ENCODE measurements around the gene ID2. TPM values are rescaled to one million over a fixed set of nuclear protein-coding genes. Genes with fewer than 3 reads are reported as not detected.

The ID2 gene, protein sequence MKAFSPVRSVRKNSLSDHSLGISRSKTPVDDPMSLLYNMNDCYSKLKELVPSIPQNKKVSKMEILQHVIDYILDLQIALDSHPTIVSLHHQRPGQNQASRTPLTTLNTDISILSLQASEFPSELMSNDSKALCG
- polyA plus RNA-seq (61.5 and 71.6 TPM in 2 replicates), polyA minus RNA-seq (28.5 and 31.6 TPM in 2 replicates)

DNA sequence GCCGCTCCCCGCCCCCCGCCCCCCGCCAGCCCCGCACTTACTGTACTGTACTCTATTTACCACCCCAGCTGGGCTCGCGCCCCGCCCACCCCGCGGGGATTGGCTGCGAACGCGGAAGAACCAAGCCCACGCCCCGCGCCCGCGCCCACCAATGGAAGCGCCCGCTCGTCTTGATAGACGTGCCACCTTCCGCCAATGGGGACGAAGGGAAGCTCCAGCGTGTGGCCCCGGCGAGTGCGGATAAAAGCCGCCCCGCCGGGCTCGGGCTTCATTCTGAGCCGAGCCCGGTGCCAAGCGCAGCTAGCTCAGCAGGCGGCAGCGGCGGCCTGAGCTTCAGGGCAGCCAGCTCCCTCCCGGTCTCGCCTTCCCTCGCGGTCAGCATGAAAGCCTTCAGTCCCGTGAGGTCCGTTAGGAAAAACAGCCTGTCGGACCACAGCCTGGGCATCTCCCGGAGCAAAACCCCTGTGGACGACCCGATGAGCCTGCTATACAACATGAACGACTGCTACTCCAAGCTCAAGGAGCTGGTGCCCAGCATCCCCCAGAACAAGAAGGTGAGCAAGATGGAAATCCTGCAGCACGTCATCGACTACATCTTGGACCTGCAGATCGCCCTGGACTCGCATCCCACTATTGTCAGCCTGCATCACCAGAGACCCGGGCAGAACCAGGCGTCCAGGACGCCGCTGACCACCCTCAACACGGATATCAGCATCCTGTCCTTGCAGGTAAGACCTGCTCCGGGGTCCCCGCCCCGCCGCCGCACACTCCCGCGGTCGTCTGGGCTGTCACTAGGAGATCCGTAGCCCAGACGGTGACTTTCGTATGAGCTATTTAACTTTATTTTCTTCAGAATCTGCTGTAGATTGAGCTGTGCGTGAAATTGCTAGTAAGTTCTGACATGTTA lies at the start of gene ID2:
Gene ID2 (plus strand): TSS at position 271 of the 907 bp plus-strand sequence. CDS start 110 bp downstream, at position 381.
- Histone ChIP-seq H2AFZ (ENCODE audit: low read depth, low read length) (peak within 1 kb of the TSS; percentile 13), H3K9ac (ENCODE audit: low read length) (peak within 1 kb of the TSS; percentile 74), H3K4me3 (ENCODE audit: low read length) (peak within 1 kb of the TSS; percentile 82), H3F3A (ENCODE audit: insufficient read depth, low read length, poor library complexity, severe bottlenecking) (no peaks in the 10 kb centered on the region), H3K79me2 (replicated peaks; ENCODE audit: insufficient read depth, low read length) (peaks cover 16% of the 10 kb centered on the region), H3K27ac (ENCODE audit: low read length) (peak within 1 kb of the TSS; percentile 69), H3K9me2 (ENCODE audit: insufficient read depth, low read length) (no peaks in the 10 kb centered on the region), H3K4me2 (ENCODE audit: low read length) (peak within 1 kb of the TSS; percentile 91), H3K36me3 (ENCODE audit: insufficient read depth, low read length) (no peaks in the 10 kb centered on the region), H3K27me3 (ENCODE audit: insufficient read depth, low read depth, low read length) (peaks cover 18% of the 10 kb centered on the region), H4K20me1 (ENCODE audit: insufficient read depth) (no peaks in the 10 kb centered on the region), H3K9me3 (ENCODE audit: low read length) (no peaks in the 10 kb centered on the region)
- TF ChIP-seq, protein P1, sequence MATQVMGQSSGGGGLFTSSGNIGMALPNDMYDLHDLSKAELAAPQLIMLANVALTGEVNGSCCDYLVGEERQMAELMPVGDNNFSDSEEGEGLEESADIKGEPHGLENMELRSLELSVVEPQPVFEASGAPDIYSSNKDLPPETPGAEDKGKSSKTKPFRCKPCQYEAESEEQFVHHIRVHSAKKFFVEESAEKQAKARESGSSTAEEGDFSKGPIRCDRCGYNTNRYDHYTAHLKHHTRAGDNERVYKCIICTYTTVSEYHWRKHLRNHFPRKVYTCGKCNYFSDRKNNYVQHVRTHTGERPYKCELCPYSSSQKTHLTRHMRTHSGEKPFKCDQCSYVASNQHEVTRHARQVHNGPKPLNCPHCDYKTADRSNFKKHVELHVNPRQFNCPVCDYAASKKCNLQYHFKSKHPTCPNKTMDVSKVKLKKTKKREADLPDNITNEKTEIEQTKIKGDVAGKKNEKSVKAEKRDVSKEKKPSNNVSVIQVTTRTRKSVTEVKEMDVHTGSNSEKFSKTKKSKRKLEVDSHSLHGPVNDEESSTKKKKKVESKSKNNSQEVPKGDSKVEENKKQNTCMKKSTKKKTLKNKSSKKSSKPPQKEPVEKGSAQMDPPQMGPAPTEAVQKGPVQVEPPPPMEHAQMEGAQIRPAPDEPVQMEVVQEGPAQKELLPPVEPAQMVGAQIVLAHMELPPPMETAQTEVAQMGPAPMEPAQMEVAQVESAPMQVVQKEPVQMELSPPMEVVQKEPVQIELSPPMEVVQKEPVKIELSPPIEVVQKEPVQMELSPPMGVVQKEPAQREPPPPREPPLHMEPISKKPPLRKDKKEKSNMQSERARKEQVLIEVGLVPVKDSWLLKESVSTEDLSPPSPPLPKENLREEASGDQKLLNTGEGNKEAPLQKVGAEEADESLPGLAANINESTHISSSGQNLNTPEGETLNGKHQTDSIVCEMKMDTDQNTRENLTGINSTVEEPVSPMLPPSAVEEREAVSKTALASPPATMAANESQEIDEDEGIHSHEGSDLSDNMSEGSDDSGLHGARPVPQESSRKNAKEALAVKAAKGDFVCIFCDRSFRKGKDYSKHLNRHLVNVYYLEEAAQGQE (IDR thresholded peaks at IDR 0.05; ENCODE audit: borderline replicate concordance): peak; percentile 97
- TF ChIP-seq TAF1 (IDR thresholded peaks at IDR 0.05; ENCODE audit: low read depth) (peak; percentile 99), RAD21 (conservative IDR thresholded peaks at IDR 0.05) (peak; percentile 62), EP300 (conservative IDR thresholded peaks at IDR 0.05; ENCODE audit: poor library complexity, severe bottlenecking) (peak; percentile 23), POLR2AphosphoS5 (IDR thresholded peaks at IDR 0.05) (peak; percentile 95), MXI1 (conservative IDR thresholded peaks at IDR 0.05; ENCODE audit: poor library complexity, severe bottlenecking) (peak; percentile 65), EZH2 (IDR thresholded peaks at IDR 0.05; ENCODE audit: borderline replicate concordance, insufficient read depth, low read length, poor library complexity, severe bottlenecking) (no peak), SMC3 (conservative IDR thresholded peaks at IDR 0.05; ENCODE audit: poor library complexity) (peak; percentile 71)
- TF ChIP-seq, protein P2, sequence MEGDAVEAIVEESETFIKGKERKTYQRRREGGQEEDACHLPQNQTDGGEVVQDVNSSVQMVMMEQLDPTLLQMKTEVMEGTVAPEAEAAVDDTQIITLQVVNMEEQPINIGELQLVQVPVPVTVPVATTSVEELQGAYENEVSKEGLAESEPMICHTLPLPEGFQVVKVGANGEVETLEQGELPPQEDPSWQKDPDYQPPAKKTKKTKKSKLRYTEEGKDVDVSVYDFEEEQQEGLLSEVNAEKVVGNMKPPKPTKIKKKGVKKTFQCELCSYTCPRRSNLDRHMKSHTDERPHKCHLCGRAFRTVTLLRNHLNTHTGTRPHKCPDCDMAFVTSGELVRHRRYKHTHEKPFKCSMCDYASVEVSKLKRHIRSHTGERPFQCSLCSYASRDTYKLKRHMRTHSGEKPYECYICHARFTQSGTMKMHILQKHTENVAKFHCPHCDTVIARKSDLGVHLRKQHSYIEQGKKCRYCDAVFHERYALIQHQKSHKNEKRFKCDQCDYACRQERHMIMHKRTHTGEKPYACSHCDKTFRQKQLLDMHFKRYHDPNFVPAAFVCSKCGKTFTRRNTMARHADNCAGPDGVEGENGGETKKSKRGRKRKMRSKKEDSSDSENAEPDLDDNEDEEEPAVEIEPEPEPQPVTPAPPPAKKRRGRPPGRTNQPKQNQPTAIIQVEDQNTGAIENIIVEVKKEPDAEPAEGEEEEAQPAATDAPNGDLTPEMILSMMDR (IDR thresholded peaks at IDR 0.05; ENCODE audit: poor library complexity, severe bottlenecking): peak; percentile 40

DNA sequence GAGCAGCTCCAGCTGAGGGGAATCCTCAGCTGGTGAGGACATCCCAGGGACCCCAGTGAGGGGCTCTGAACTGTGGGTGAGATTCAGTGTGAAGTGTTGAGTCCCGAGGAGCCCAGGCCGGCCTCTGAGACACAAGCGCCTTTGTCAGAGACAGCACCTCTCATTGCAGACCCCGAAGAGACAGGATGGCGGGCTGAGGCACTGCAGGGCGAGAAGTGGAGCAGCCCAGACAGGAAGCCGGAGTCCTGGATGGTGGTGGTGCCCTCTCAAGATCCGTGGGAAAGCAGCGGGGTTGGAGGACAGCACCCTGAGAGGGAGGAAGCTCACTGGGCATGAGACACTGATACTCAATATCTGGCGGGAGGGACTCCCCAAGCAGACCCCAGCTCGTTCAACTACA lies 49.1 kb upstream of the ID2 start:
- H3K9me2 ChIP-seq (ENCODE audit: insufficient read depth, low read length): no peaks in the 10 kb centered on the region
- H3K79me2 ChIP-seq (replicated peaks; ENCODE audit: insufficient read depth, low read length): no peaks in the 10 kb centered on the region
- H3K27me3 ChIP-seq (ENCODE audit: insufficient read depth, low read depth, low read length): peaks cover 5% of the 10 kb centered on the region
- H4K20me1 ChIP-seq (ENCODE audit: insufficient read depth): no peaks in the 10 kb centered on the region
- H3K36me3 ChIP-seq (ENCODE audit: insufficient read depth, low read length): no peaks in the 10 kb centered on the region
- no peaks in the 10 kb centered on the region for H3K9me3 ChIP-seq (ENCODE audit: low read length)
- H3K4me2 ChIP-seq (ENCODE audit: low read length): no peak overlapping the region
- no peak overlapping the region for H3K9ac ChIP-seq (ENCODE audit: low read length)
- no peak overlapping the region for H3K27ac ChIP-seq (ENCODE audit: low read length)
- H2AFZ ChIP-seq (ENCODE audit: low read depth, low read length): no peak overlapping the region
- no peak overlapping the region for H3K4me3 ChIP-seq (ENCODE audit: low read length)
- no peaks in the 10 kb centered on the region for H3F3A ChIP-seq (ENCODE audit: insufficient read depth, low read length, poor library complexity, severe bottlenecking)
- TF ChIP-seq MXI1 (conservative IDR thresholded peaks at IDR 0.05; ENCODE audit: poor library complexity, severe bottlenecking): no peak
- no peak for TF ChIP-seq TAF1 (IDR thresholded peaks at IDR 0.05; ENCODE audit: low read depth)
- no peak for TF ChIP-seq EP300 (conservative IDR thresholded peaks at IDR 0.05; ENCODE audit: poor library complexity, severe bottlenecking)
- TF ChIP-seq SMC3 (conservative IDR thresholded peaks at IDR 0.05; ENCODE audit: poor library complexity): no peak

Measured in neural cell (in vitro differentiated cells).